Measurements from ENCODE around the gene PLAGL1.
A peak's percentile ranks its signal among the peaks of the same experiment; 100 is the strongest.
"Not testable (repeated sequence)": the region's sequence is repeated elsewhere in the genome, so short reads cannot be mapped to it uniquely, and the experiment has no call there.

The PLAGL1 gene

DNA sequence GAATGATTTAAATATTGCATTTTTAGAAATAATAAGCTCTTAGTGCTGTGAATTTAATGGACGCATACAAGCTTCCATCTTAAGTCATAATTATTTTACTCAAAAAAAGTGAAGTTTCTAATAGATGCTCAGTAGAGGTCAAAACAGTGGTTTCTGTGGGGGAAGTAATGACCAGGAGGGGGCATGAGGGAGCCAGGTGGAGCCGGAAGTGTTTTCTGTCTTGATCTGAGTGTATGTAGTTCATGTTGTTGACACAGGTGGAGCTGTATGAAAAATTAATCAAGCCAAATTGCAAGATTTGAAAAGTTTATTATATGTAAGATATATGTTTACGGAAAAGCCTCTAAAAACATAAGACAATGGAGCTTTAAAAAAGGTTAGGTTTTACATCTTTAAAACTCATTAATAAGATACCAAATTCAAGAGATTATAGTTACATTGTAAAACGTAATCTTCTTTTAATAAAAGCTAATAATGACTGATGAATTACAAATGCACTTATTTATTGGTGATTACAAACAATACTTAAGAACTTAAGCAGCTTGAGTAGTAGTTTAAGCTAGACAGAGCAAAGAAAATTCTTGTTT is 68.0 kb downstream of the PLAGL1 start:
- DNase-seq (ENCODE audit: low read depth in 2 of 3, low spot score in 2 of 3), result peak in 1 of 3 experiments; percentile 10

DNA sequence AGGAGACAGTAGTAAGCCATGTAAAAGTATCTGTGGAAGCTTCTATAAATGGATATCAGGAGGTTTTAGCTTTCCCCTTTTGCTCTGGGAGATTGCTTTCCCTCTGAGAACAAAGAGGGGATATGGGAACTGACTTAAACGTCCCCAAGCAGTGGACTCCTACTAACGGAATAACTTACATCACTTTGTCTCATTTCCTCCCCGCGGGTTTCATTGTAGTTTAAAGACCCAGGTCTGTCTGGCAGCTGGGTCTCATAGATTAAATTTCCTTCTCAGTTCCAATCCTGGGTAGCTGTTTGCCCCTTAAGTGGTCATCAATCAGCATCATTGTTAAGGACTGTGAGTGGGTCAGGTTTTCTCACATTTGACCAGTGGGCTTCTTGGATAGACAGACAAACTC is 68.7 kb downstream of the PLAGL1 start:
- DNase-seq (ENCODE audit: low read depth in 2 of 3, low spot score in 2 of 3), result no peak

DNA sequence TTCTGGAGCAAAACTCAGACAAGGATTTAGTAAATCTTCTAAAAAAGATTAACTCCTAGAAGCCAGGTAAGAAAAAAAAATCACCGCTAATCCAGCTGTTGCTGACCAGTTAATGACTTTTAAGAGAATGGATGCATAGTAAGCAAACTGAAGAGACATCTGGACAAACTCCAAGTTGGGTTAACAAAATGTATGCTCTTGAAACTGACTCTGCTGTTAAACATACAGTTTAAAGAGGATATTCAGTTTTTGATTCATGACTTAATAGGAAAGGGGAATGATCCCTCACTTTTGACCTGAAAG is 70.4 kb downstream of the PLAGL1 start:
- no peak for DNase-seq (ENCODE audit: low read depth in 2 of 3, low spot score in 2 of 3)

DNA sequence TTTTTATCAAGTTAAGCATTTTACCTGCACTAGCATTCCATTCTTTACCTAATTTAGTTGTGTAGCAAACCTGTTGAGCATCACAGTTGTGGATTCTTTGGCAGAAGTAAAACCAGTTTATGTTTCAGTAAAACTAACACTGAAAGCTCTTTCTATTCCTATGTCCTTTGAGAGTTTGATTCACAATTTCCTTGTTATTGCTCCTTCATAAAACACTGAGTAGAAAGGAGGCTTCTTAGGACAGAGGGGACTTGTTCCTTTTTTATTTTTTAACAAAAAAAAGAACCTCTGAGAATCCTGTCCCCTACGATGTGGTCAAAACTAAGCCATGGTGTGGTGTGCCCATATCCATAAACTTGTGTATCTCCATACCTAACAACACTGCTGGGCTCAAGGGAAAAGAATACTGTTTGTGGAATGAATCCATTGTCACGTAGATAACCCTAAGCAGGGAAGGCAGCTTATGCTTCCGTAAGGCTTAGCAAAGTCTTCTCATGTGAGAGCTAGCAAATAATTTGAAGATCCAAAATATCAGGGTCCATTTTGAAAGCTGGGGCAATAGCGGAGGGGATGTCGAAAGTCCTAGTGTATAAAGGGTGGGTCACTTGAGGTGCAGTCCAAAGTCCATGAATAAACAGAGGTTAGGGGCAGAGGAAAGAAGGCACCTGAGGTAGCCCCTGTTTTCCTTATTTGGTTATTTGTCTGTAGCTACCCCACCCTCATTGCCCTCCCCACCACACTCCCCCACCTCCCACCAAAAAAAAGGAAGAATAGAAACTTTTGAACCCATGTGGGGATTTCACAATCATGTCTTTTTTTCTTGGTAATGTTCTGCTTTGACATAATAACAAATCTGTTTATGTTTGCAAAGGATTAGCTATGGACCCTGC is 71.0 kb downstream of the PLAGL1 start:
- DNase-seq (ENCODE audit: low read depth in 2 of 3, low spot score in 2 of 3), result no peak

DNA sequence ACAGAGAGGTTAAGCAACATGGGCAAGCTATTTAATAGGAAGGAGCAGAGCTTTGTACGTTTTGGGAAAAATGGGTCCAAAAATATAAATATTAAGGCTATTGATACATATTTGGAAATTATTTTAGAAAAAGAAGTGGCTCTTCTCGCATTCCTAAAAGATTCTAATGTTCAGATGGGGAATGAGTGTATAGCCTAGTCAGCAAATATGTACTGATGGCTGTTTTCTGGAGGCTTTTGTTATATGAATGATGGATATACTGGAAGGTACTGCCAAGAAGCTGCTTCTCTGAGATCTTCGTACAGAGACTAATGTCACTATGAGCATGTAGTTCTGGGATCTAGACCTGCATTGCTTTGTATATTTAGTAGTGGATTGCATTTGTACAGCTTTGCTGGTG is 71.7 kb downstream of the PLAGL1 start:
- no peak for DNase-seq (ENCODE audit: low read depth in 2 of 3, low spot score in 2 of 3)

DNA sequence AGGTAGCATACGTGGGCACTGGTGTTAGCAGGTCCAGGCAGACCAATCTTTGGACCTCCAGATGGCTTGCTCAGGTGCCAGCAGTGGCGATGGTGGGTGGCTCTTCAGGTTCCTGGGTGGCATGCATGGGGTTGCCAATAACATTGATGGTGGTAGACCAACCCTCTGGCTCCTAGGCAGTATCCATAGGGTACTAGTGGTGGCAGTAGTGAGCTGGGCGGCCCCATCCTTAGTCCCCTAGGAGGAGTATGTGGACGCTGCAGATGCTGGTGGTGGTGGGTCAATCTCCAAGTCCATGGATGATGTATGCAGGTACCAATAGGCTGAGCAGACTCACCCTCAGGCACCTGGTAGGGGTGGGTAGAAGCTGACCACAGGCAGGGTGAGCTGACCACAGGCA is 73.2 kb downstream of the PLAGL1 start:
- no peak for DNase-seq (ENCODE audit: low read depth in 2 of 3, low spot score in 2 of 3)

DNA sequence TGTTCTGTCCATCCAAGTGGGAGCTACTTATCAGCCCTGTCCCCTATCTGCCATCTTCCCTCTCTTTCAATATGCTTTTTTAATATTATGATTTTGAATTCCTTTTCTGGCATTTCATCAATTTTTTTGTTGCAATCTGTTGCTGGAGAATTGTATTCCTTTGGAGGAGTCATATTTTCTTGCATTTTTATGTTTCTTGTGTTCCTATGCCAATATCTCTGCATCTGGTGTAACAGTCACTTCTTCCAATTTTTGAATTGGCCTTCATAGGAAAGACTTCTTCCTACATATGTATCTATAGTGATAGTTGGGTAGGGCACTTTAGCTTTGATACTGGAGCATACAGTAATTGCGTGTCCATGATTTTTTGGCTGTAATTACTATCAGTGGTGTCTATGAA is 73.7 kb downstream of the PLAGL1 start:
- no peak for DNase-seq (ENCODE audit: low read depth in 2 of 3, low spot score in 2 of 3)

DNA sequence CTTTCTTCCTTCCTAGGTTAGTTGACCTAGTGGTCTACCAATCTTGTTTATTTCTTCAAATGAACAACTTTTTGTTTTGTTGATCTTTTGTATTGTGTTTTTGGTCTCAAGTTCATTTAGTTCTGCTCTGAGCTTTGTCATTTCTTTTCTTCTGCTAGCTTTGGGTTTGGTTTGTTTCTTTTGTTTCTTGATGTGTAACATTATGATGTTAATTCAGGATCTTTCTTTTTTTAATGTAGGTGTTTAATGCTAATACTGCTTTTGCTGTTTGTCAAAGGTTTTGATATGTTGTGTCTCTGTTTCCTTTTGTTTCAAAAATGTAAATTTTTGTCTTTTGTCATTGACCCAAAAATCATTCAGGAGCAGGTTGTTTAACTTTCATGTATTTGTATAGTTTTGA is 78.1 kb downstream of the PLAGL1 start:
- DNase-seq (ENCODE audit: low read depth in 2 of 3, low spot score in 2 of 3), result no peak

DNA sequence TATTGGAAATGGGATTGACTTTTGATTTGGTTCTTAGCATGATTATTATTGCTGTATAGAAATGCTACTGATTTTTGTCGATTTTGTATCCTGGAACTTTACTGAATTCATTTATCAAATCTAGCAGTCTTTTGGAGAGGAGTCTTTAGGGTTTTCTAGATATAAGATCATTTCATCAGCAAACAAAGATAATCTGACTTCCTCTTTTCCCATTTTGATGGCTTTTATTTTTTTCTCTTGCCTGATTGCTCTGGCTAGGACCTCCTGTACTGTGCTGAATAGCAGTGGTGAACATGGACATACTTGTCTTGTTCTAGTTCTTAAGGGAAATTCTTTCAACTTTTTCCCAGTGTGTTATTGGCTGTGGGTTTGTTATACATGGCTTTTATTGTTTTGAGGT is 79.2 kb downstream of the PLAGL1 start:
- DNase-seq (ENCODE audit: low read depth in 2 of 3, low spot score in 2 of 3), result no peak

DNA sequence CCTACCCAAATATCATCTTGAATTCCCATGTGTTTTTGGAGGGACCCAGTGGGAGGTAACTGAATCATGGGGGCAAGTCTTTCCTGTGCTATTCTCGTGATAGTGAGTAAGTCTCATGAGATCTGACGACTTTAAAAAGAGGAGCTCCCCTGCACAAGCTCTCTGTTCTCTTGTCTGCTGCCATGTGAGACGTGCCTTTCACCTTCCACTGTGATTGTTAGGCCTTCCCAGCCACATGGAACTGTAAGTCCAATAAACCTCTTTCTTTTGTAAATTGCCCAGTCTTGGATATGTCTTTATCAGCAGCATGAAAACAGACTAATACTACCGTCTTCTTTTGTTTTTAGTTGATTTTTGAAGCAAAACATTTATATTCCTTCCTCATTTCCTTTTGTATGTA is 91.0 kb downstream of the PLAGL1 start:
- not testable (repeated sequence) for DNase-seq (ENCODE audit: low read depth in 2 of 3, low spot score in 2 of 3)

DNA sequence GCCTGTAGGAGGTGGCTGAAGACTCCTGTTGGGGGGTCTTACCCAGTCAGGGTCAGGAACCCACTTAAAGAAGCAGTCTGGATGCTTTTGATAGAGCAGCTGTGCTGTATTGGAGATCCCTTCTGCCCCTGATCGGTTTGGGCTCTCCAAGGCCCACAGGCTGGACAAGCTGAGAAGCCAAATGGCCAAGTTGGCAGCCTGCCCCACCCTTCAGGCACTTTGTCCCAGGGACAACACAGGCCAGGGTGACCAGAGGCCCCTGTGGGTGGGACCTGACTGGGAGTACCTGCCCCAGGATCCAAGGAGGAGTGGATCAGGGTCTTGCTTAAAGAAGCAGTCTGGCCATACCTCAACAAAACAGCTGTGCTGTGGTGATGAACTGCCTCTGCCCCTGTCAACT is 95.4 kb downstream of the PLAGL1 start:
- no peak for DNase-seq (ENCODE audit: low read depth in 2 of 3, low spot score in 2 of 3)

DNA sequence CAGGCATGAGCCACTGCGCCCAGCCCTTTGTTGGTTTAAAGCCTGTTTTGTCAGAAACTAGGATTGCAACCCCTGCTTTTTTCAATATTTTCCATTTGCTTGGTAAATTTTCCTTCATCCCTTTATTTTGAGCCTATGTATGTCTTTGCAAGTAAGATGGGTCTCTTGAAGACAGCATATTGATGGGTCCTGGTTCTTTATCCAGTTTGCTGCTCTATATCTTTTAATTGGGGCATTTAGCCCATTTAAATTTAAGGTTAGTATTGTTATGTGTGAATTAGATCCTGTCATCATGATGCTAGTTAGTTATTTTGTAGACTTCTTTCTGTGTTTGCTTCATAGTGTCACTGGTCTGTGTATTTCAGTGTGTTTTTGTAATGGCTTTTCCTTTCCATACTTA is 97.0 kb downstream of the PLAGL1 start:
- no peak for DNase-seq (ENCODE audit: low read depth in 2 of 3, low spot score in 2 of 3)

DNA sequence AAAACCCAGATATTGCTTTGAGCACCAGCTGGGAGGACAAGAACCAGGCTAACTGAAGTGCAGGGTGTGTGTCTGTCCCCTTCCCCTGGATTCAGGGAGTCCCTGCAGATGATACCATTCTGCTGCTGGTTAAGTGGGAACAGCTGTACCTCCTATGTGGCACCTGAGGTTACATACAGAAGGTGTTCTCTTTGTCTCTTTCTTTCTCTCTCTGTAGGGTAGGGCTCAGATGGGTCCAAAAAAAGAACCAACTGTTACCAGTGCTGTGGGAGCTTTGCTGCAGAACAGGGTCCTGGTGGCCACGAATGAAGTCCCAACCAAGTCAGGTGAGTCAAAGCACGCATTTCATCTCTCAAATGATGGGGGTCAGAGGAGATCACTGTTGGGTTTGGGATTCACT is 105.2 kb downstream of the PLAGL1 start:
- DNase-seq (ENCODE audit: low read depth in 2 of 3, low spot score in 2 of 3), result no peak

DNA sequence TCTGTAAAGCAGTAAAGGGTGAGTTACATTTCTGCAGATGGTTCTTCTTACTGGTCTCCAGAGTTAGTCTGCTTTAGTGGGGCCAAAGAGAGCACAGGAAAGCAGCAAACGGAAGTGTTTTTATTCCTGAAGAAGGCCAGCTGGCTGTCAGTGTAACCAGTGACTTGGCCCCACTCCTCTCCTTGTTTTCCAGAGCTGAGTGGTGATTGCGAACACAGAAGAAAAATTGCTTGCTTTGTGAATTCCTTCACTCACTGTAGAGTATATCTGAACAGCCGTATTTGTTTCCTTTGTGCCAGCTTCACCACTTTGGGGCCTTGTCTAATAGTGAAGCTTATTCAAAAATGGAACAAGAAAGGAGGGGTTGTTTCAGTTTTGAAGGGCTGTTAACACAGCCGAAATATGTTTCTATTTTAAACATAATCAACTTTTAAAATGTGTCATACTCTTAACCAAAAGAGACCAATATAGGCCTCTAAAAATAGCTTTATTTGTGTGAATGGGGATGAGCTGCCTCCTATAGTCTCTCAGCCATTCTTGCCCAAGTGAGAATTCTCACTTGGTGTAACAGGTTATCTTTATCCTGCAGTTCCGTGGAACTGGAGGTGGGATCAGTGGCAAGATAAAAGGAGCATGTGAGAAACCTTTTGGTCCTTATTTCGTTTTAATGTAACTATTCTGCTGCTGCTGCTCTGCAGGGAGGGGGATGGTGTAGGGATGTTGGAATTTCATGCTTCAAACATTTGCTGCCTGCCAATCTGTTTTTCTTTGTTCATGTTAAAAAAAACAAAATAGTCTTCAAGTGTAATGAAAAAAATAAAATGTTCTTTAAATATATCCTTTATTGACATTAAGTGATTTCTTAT is 105.9 kb downstream of the PLAGL1 start:
- no peak for DNase-seq (ENCODE audit: low read depth in 2 of 3, low spot score in 2 of 3)

DNA sequence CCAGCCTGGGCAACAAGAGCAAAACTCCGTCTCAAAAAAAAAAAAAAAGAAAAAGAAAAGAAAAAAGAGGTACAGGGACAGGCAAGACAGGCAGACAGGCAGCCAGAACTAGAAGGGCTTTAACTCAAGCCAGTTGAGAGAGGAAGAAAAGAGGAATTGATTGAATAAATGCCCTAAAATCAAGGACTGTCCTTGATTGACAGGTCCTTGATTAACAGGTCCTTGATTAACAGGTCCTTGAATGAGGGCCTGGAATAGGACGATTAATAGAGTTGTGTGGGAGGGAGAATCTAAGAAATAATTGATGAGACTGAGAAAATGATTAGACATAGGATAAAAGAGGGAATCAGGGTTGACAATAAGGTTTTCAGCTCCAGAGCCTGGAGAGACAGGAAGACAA is 107.7 kb downstream of the PLAGL1 start:
- no peak for DNase-seq (ENCODE audit: low read depth in 2 of 3, low spot score in 2 of 3)

DNA sequence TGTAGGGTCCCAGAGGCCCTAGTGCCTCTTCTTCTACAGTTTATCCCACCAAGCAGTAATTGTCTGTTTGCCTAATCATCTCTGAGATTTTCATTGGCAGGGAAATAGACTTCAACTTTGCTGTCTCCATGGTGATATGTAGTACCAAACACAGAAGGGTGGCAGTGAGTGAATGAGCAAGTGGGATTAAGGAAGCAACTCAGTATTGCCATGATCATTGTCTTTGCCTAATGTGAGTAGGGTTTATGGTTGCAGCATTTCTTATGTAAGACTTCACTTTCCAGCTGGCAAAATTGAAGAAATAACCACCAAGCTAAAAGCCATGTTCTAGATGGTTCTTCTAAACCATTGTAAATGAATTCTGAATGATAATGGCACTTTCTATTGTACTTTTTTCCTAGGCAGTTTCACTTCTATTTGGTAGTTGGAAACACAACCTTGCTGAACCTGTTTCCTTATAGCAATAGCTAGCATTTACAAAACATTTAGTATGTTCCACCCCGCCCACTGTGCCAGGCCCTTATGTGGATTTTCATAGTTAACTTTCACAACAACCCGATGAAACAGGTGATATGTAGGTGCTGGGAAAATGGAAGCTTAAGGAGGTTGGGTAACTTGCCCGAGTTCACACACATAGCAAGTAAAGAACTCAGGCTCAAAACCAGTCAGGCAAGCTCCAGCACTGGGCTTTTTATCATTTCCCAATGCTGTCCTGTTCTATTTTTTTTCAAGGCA is 111.8 kb downstream of the PLAGL1 start:
- no peak for DNase-seq (ENCODE audit: low read depth in 2 of 3, low spot score in 2 of 3)

DNA sequence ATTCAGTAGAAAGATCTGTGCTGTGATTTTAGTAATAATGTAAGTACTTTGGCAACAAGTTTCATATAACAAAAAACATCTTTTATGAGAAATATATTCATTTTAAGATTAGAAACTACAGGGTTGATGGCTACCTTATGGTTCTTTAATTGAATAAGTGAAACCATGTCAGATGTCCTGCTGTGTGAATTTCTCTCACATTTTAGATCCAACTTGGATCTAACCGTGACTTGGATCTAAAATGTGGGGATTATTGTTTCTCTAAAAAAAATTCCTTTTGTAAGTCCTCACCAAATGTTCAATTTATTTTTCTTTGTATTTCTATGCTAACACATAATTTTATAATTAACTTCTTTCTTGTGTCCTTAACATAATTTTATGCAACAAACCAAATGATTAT is 113.4 kb downstream of the PLAGL1 start:
- DNase-seq (ENCODE audit: low read depth in 2 of 3, low spot score in 2 of 3), result no peak
